HG02623 (cell line): ENCODE measurements around the gene ARHGEF5.

Experiments used
- ATAC-seq: cut with Tn5 transposase; IDR thresholded peaks from one replicate; pipeline ENCODE4 v1.9.1; 2021; ENCODE audit warnings: moderate library complexity; ENCODE audit not compliant: unreplicated experiment

ARHGEF5 gene

DNA sequence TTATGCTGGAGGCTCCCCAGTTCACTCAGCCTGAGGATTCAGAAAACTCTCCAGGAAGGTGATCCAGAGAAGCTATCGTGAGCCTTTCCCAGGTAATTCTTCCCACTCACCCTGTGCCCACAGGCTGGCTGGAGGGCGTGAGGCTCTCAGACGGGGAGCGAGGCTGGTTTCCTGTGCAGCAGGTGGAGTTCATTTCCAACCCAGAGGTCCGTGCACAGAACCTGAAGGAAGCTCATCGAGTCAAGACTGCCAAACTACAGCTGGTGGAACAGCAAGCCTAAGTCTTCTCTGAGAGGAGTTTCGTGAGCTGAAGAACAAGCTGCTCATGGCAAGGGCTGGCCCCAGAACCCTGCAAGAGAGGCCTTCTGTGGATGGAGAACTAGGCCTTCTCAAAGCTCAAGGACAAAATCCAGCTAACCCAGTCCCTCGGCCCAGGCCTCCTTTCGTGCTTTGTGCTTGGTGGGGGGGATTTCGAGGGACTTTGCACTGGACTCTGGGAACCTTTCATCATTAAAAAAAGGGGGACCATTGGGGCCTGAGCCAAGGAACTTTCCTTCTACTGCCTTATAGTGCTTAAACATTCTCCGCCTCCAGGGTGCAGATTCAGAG lies 24.7 kb downstream of the ARHGEF5 start:
- no peak for ATAC-seq

- ATAC-seq, result peak; percentile 62
These were observed 28.9 kb downstream of the ARHGEF5 start for GRCh38 chr7:144384071-144384470.

DNA sequence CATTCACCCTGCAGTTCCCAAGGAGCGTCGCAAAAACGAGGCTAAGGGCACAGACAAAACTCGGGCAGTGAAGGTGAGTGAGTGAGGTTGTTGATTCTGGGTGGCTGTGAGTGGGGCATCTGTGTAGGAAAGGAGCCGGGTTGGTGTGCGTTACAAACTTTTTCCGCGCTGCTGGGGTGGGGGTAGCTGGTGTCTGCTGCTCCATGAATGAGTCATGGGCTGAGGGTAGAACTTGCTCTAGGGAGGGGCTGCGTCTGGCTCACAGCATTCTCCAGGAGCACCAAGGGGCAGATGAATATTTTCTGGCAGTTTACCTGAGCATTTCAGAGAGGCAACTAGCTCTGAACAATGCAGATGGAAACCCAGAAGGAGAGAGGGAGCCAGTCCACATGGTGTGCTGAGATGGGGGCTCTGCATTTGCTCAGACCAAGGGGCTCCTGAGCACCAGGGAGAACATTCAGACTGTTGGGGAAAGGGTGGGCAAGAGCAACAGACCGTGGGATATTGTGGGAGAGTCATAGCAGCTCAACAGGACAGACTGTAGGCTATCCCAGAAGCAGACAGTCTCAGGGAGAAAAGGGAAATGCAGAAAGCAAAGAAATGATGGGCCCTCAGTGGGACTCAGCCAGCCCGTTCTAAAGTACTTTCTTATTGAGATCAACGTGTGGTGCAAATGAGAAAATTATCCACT lies 29.5 kb downstream of the ARHGEF5 start:
- ATAC-seq, result peak; percentile 37

DNA sequence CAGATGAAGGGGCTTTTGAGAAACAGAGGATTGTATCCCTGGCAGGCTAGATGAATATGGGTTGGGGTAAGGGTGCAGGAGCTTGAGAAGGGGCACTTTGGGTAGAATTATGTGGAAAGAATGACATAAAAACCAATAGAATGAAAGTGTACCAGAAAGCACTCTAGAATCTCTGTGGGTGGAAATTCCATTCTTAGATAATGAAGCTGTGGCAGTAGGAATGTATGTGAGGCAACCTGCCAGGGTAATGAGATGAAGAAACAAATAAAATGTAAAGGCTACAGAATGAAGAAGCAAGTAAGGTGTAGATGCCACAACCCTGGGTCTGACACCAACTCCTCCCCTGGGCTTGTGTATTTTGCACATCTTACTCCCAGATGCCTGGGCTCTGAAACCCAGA lies 31.5 kb downstream of the ARHGEF5 start:
- ATAC-seq, result no peak

DNA sequence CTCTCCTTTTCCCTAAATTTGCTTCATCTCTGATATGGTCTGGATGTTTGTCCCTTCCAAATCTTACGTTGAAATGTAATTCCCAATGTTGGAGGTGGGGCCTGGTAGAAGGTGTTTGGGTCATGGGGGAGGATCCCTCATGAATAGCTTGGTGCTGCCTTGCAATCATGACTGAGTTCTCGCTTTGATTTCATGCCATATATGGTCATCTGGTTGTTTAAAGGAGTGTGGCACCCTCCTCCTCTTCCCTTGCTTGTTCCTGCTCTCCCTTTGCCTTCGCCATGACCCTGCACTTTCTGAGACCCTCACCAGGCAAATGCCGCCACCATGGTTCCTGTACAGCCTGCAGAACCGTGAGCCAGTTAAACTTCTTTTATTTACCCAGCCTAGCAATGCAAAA lies 33.7 kb downstream of the ARHGEF5 start:
- no peak for ATAC-seq

GRCh38 chr7:144390481-144390880 lies 35.3 kb downstream of the ARHGEF5 start:
- ATAC-seq, result no peak

GRCh38 chr7:144391014-144391413 lies 35.8 kb downstream of the ARHGEF5 start:
- ATAC-seq, result no peak

DNA sequence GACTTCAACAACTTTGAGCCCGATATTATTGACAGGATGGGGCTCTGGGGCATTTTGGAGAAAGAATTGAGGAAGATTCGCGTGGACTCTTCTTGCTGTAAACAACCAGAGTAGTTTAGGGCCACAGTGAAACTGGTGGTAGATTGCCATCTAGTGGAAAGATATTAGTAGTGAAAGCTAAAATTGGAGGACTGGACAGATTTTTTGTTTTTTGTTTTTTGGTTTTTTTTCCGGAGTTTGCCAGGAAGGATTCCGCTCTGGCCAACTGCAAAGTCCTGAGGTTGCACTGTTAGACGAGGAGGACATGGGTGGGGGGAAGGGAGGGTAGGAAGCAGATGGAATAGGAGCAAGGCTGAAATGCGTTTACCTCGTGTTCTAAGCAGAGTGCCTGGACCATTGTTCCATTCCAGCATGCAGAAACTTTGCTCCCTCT lies 36.6 kb downstream of the ARHGEF5 start:
- ATAC-seq, result peak; percentile 77

DNA sequence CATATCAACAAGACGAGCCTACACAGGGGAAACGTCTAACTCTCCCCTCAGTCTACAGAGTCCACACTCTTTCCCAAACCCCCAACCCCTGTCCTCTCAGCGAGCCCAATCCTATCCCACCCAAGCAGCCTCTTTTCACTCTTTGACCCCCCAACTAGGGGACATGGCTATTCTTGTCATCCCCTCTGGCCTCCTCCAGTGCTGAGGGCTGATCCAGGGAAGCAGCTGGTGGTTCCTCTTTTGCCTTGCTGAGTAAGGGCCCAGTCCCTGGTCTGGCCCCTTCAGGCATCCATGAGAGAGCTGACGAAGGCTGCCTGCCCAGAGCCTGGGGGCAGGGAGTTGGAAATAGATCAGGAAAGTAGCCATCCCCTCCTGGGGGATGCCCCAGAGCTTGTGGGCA lies 41.9 kb downstream of the ARHGEF5 start:
- no peak for ATAC-seq

DNA sequence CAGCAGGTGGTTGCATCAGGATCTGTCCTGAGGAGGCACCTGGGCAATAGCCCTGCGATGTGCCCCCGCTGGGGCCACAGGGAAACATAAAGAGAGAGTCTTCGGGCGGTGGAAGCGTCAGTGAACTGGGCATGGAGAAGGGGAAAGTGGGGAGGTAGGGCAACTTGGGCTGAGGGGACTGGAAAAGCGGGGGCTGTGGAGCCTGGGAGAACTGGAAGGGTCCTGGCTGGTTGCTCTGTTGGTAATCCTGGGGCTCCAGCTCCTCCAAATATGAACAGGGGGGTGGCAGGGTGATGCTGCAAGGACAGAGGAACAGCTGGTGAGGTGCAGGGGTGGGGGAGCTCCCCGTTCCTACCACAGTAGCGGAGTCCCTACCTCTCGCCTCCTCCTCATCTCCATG lies 43.1 kb downstream of the ARHGEF5 start:
- ATAC-seq, result no peak

DNA sequence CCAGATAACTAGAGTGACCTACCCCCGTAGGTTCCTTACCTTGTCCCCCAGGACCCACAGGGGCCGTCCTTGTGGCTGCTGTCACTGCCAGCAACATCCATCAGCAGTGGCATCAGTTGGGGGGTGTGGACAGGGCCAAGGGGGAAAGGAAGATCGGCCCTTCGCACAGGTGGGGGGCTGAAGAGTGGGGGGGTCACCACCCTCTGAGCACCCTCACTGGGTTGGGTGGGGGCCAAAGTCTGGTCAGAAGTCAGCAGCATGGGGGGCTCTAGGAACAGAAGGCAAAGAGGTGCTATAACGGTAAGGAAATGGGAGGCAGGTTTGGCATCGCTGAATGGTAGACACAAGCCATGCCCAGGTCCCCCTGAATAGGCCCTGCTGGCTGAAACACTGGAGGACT lies 43.7 kb downstream of the ARHGEF5 start:
- ATAC-seq, result no peak

GRCh38 chr7:144399946-144400345 lies 44.7 kb downstream of the ARHGEF5 start:
- ATAC-seq, result no peak

DNA sequence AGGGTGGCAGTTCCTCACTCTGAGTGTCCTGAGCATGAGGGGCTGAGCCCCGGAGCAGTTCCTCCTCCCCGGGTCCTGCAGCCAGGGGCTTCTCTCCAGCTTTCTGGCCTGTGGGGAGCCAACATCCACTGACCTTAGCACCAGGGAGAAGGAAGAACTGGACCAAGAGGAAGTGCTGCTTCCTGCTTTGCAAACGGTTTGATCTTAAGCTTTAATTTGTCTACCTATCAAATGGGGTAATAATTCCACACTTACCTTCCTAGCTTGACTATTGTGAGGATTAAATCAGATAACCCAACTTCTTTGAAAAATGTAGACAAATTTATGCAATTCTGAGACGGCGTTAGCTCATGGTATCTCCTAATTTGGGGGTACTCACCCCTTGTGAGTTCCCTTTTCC lies 46.3 kb downstream of the ARHGEF5 start:
- ATAC-seq, result no peak

- no peak for ATAC-seq
These were observed 47.9 kb downstream of the ARHGEF5 start for GRCh38 chr7:144403102-144403501.

DNA sequence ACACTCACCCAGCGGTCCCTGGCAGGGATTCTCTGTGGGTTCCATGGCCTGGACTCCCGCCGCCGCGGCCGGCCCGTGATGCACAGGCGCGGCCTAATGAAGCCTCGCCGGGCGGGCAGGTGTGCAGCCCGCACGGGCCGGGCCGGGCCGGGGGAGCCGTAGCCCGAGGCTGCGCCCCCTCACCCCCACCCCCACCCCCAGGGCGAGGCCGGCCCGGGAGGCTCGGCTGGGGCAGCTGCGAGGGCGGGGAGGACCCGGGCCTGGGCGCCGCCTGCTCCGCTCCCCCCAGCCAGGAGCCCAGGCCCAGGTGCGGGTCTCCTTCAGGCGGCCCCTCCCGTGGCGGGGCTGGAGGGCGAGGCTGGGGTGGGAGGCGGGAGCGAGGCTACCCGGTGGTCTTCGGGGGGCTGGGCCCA lies 48.5 kb downstream of the ARHGEF5 start, which contains the start of gene NOBOX:
TSS of gene NOBOX (minus strand) at position 45 of the 413 bp plus-strand sequence.
- no peak for ATAC-seq

- no peak for ATAC-seq
These were observed 49.7 kb downstream of the ARHGEF5 start for GRCh38 chr7:144404946-144405345.

- ATAC-seq, result no peak
These were observed 52.2 kb downstream of the ARHGEF5 start for GRCh38 chr7:144407266-144407931.

- no peak for ATAC-seq
These were observed 52.9 kb downstream of the ARHGEF5 start for GRCh38 chr7:144408121-144408520.

DNA sequence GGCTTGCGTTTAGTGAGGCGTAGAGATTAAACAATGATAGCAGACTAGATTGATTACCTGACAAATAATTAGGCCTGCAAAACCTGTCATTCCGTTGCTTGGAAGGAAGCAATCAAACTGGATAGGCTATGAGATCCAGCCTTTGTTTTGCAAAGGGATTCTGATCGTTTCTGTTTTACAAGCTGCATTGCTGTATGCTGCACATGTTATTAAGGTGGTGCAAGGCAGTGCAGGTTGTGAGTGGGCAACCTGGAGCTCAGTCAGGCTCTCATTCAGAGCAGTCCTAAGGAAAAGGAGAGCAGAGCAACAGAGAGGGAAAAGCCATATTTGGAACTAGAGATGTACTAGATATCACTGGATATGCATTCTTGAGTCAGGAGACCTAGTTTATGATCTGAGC lies 55.2 kb downstream of the ARHGEF5 start:
- ATAC-seq, result no peak

DNA sequence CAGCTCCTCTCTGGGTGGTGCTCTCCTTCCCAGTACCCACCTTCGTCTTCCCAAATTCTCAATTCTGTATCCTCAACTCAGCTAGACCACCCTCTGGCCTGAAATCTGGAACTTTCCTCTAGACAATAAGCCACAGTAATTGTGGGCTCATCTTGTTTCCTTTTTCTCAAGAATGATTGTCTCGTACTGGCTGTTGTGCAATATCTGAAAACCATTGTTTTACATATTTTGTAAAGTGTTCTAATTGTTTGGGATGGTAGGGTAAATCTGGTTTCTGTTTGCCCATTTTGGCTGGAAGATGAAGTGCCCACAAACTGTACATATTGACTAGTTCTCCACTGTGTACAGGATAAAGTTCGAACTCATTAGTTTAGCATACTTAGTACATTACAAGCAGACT lies 59.6 kb downstream of the ARHGEF5 start:
- no peak for ATAC-seq

GRCh38 chr7:144415858-144416257 lies 60.7 kb downstream of the ARHGEF5 start:
- no peak for ATAC-seq

- ATAC-seq, result no peak
These were observed 61.1 kb downstream of the ARHGEF5 start for GRCh38 chr7:144416341-144416740.
